Daoy (cell line): ENCODE measurements around the gene GRK2. TPM values are rescaled to one million over a fixed set of nuclear protein-coding genes. Genes with fewer than 3 reads are reported as not detected.

ENCODE experiments used
- DNase-seq: peaks from one replicate; pipeline ENCODE4 v3.0.0-alpha.2; 2015; ENCODE audit warnings: low read depth
- total RNA-seq: library from RNA; depleted of rRNA; stranded (reverse); fragments of >200 nt; shearing (Covaris generic); gene quantifications from 2 replicates; pipeline ENCODE4 v1.2.3, GENCODE V29; 2014

The GRK2 gene
- total RNA-seq, 1 experiment from 2014 or later: 27.5 TPM

GRCh38 chr11:67253872-67254624 is 12.2 kb upstream of the GRK2 start:
- no peak for DNase-seq

DNA sequence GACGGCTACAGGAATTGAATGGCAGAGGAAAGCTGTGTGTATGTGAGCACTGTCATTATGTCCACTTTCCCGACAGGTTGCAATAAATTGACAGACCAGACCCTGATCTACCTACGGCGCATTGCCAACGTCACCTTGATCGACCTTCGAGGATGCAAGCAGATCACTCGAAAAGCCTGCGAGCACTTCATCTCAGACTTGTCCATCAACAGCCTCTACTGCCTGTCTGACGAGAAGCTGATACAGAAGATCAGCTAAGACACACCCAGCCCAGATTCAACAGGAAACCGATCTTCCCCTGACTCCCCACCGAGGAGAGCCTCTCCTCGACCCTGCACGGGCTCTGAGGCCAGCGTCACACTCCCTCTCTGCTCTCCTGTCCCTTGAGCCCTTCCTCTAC is 11.5 kb upstream of the GRK2 start:
- no peak for DNase-seq

GRCh38 chr11:67255353-67255752 is 10.9 kb upstream of the GRK2 start:
- DNase-seq: no peak

- DNase-seq: no peak
Measured at GRCh38 chr11:67255864-67256263, 10.4 kb upstream of the GRK2 start.

- DNase-seq: no peak
Measured at GRCh38 chr11:67256477-67257135, 9.7 kb upstream of the GRK2 start.

DNA sequence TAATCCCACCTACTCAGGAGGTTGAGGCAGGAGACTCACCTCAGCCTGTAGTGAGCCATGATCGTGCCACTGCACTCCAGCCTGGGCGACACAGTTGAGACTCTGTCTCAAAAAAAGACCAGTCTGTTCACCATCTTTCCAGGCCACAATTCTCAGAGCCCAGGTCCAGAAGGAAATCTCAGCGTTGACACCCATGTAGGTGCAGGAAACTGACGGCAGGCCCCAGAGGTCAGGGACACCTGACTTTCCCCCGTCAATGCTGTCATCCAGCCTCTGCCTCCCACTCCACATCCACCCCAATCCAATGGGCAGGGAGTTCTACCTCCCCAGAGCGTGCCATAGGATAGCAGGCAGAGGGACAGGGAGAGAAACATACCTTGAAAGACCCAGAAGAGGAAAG is 5.9 kb upstream of the GRK2 start:
- DNase-seq: no peak

- peak; percentile 65 for DNase-seq
Measured at GRCh38 chr11:67260885-67261639, 5.2 kb upstream of the GRK2 start.

GRCh38 chr11:67261640-67261945 is 4.7 kb upstream of the GRK2 start:
- DNase-seq: no peak

DNA sequence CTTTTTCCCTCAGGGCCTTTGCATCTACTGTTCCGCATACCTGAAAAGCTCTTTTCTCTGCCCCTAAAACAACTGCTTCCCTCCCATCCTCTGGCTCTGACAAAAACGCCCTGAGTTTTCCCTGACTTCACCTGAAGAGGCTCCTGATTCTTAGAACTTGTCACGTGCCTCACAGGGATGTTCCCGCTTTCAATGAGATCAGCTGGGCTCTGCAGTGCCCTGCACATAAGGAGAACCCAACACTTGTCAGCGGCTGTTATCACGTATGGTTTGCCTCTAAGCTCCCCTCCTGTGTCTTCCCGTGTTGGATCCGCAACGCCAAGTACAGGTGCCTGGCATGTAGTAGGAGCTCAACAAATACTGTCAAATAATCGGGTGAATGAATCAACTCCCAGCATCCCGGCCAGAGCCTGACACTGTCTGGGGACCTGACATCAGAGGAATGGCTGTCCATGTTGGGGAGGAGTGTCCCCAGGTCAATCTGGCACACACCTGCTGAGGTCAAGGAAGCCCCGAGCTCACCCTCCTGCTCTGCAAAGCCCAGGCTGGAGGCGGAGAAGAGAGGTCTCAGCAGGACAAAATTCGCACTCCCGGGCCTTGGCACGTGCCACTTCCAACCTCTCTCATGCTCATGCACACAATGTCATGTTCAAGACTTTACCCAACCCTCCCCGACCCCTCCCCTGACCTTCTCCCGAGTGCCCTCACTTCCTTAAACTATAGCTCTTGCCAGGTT is 4.2 kb upstream of the GRK2 start:
- no peak for DNase-seq

GRCh38 chr11:67262731-67263675 is 3.3 kb upstream of the GRK2 start:
- peak; percentile 83 for DNase-seq

DNA sequence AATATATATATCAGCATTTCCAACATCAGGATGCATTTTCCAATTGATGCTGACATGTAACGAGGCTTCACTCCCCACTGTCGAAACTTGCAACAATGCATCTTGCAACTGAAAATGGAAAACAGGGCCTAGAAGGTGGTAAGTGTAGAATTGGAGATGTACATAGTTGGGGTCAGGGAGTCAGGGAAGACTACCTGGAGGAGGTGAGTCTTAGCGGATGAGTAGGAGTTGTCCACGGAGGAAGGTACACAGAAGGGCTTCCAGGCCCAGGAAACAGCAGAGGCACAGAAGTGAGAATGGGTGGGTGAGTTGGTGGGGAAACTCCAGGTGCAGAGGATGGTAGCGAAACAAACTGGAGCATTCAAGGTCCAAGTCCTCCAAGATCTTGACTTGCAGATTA is 2.0 kb upstream of the GRK2 start:
- DNase-seq: no peak

- no peak for DNase-seq
Measured at GRCh38 chr11:67264877-67265632, 1.2 kb upstream of the GRK2 start.

DNA sequence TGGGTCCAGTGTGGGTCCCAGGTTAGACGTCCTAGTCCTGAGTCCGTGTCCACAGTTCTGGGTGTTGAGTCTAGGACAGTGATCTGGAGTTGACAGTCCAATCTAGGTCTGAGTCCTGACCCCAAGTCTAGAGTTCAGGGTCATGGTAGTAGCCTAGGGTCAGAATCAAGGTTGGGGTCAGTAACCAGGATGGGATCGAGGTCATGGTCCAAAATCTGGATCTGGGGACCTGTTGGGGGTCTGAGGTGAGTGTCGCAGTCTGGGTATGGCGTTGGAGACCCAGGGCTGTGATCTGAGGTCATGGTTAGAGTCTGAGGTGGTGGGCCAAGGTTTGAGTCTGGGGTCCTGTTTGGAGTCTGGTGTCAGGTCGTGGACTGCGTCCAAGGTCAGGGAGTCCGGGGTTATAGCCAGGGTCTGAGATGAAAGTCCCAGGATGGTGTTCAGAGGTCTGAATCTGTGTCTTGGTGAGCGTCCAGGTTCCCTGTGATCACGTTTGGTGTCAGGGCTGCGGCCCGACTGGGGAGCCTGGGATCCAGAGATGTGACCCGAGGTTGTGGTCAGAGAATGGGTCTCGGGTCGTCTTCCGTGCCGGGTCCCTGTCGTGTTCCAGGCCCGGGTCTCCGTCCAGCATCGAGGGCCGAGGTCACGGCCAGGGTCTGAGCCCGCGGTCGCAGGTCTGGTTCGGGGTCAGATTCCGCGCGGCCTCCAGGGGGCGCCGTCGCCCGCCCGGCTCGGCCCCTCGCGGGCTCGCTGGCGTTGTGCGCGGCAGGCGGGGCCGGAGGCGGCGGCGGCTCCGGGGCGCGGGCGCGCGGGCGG is 432 bp upstream of the GRK2 start:
- DNase-seq: peak; percentile 67

DNA sequence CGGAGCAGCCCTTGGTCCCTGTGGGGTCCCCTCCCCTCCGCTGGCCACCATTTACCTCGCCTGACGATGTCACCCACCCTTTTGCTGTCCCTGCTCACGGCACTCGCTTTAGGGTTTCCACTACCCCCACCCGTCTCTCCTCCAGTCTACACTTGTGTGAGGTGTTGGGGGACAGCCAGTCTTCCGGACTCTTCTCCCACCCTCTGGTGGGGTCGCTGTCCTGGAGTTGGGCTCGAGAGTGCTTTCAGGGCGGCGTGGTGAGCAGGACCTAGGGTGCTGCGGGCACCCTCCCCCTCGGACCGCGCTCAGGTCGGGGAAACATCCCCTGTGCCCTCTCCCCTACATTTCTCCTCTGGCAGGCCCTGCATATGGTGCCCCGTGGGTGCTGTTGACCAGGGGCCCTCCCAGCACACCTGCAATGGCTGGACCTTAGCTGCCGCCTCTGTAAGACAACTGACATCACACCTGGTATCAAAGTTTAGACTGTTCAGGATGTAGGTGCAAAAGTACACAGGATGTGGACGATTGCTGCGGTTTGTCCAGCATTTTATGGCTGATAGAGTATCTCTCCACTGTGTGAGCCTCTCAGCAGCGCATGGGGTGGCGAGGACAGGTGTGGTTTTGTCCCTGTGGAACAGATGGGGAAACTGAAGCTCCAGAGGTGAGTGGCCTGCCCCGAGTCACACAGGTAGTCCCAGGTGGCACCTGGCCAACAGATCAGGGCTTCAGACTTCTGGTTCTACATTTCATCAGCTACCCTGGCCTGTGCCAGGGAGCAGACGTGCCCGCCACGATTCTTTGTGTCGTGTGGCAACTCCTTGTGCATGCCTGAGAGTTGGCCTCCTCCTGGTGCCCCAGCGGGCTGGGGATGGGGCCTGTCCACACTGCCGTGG is 1.2 kb downstream of the GRK2 start:
- DNase-seq: no peak

DNA sequence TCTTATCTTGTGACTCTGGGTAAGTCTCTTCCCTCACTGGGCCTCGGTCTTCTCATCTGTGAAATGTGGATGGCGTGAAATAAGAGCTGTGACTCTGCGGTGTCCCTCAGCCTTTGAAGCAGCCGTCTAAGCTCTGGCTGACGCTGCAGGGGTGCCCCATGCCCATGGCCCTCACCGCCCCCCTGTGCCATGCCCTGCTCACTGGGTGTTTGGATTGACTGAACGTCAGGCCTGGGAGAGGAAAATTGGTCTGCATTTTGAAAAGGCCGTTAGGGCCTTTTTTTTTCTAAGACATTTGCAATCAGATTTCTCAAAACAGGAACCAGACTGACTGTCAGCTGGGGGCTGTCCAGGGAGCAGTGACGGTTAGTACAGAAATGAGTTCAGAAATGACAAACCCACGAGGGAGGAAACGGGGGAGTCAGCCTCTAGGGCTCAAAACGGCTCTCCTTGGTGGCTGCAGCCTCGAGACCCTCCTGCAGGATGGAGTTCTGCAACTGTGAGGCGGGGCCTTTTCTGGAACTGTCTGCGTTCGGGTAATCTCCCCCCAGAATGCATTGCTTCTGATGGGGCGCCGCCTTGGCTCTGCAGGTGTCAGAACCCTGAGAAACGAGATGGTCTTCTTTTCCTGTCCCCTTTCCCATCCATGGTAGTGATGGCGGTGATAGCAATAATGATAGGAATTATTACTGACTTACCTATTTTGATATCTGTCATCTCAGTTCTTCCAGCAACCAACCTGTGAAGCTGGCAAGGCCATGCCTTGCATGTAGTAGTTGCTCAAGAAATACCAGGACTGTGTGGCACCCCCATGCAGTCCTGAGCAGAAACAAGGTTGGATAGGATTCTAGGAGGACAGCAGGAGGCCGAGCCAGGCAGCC is 2.0 kb downstream of the GRK2 start:
- DNase-seq: no peak

DNA sequence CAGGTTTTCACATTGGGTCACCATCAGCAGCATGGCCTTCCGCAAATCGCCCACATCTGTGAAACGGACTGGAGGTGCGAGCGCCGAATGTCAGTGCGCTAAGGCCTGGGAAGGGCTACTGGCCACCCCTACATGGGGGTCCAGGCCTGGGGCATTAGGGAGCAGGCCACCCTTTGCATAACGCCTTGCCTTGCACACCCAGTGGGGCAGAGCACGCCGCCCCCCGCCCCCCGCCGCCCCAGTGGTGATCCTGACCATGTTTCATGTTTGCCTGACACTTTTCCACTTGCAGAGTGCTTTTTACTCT is 2.6 kb downstream of the GRK2 start:
- DNase-seq: no peak

- DNase-seq: no peak
Measured at GRCh38 chr11:67269401-67270255, 3.4 kb downstream of the GRK2 start.
